Testis (tissue), 2 donors: Measurements from ENCODE around the gene ARHGDIG.

ENCODE experiments used
- POLR2A ChIP-seq: fragments of 450-650 bp; IDR thresholded peaks from one replicate; pipeline ENCODE4 v1.6.1; 2017; ENCODE audit warnings: antibody characterized with exemption, mild to moderate bottlenecking, moderate library complexity
- TF ChIP-seq, protein P1 (sequence below), 3 experiments: fragments of 450-650 bp in 2 of 3; fragments of 200-600 bp in 1 of 3; sonication (generic) in 1 of 3; IDR thresholded peaks; one replicate each; pipeline ENCODE4 v1.5.1; 2016 to 2019; ENCODE audit warnings: antibody characterized with exemption in 3 of 3, mild to moderate bottlenecking in 2 of 3, moderate library complexity in 1 of 3

DNA sequence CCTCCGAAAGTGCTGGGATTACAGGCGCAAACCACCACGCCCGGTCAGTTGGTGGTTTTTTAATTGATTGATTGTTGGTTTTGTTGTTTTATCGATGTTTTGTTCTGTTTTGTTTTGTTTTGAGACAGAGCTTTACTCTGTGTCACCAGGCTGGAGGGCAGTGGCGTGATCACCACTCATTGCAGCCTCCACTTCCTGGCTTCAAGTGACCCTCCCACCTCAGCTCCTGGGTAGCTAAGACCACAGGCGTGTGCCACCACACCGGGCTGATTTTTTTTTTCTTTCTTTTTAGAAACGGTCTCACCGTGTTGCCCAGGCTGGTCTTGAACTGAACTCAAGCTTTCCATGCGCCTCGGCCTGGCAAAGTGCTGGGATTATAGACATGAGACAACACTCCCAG is 33.4 kb upstream of the ARHGDIG start:
- no peak for TF ChIP-seq POLR2A
- TF ChIP-seq, protein P1, sequence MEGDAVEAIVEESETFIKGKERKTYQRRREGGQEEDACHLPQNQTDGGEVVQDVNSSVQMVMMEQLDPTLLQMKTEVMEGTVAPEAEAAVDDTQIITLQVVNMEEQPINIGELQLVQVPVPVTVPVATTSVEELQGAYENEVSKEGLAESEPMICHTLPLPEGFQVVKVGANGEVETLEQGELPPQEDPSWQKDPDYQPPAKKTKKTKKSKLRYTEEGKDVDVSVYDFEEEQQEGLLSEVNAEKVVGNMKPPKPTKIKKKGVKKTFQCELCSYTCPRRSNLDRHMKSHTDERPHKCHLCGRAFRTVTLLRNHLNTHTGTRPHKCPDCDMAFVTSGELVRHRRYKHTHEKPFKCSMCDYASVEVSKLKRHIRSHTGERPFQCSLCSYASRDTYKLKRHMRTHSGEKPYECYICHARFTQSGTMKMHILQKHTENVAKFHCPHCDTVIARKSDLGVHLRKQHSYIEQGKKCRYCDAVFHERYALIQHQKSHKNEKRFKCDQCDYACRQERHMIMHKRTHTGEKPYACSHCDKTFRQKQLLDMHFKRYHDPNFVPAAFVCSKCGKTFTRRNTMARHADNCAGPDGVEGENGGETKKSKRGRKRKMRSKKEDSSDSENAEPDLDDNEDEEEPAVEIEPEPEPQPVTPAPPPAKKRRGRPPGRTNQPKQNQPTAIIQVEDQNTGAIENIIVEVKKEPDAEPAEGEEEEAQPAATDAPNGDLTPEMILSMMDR (IDR thresholded peaks at IDR 0.05): no peak
